ENCODE results near the gene MAGI2.

MAGI2 gene

GRCh38 chr7:78677391-78677790 lies 776.1 kb downstream of the MAGI2 start:
- H3K9me2 ChIP-seq (replicated peaks; ENCODE audit: low read depth, low read length): no peaks in the 10 kb centered on the region
- no peaks in the 10 kb centered on the region for H3K27me3 ChIP-seq (ENCODE audit: insufficient read depth, low read length, poor library complexity, severe bottlenecking)
- H4K20me1 ChIP-seq (ENCODE audit: insufficient read depth, low read length, poor library complexity, severe bottlenecking): no peaks in the 10 kb centered on the region
- no peak overlapping the region for H3K4me2 ChIP-seq (ENCODE audit: low read depth, low read length, poor library complexity, severe bottlenecking)
- no peak overlapping the region for H2AFZ ChIP-seq (ENCODE audit: low read length)
- H3K79me2 ChIP-seq (ENCODE audit: insufficient read depth, low read length): no peaks in the 10 kb centered on the region
- no peak overlapping the region for H3K9ac ChIP-seq (ENCODE audit: low read depth, low read length, poor library complexity, severe bottlenecking)
- no peaks in the 10 kb centered on the region for H3K9me3 ChIP-seq (ENCODE audit: insufficient read depth, low read depth, low read length)
- H3K4me3 ChIP-seq (ENCODE audit: low read length, poor library complexity, severe bottlenecking): no peak overlapping the region
- no peaks in the 10 kb centered on the region for H3F3A ChIP-seq (ENCODE audit: low read depth)
- TF ChIP-seq CTCF (conservative IDR thresholded peaks at IDR 0.05; ENCODE audit: low read length) (no peak), EZH2phosphoT487 (IDR thresholded peaks at IDR 0.05; ENCODE audit: borderline replicate concordance) (no peak)
- H3K36me3 ChIP-seq (ENCODE audit: insufficient read depth, low read length): no peaks in the 10 kb centered on the region
- H3K4me1 ChIP-seq (ENCODE audit: insufficient read depth, low read length, poor library complexity, severe bottlenecking): no peaks in the 10 kb centered on the region

- Histone ChIP-seq H3K9me2 (replicated peaks; ENCODE audit: low read depth, low read length) (no peaks in the 10 kb centered on the region), H3K79me2 (ENCODE audit: insufficient read depth, low read length) (no peaks in the 10 kb centered on the region), H3F3A (ENCODE audit: low read depth) (no peaks in the 10 kb centered on the region), H3K4me1 (ENCODE audit: insufficient read depth, low read length, poor library complexity, severe bottlenecking) (no peaks in the 10 kb centered on the region), H3K4me3 (ENCODE audit: low read length, poor library complexity, severe bottlenecking) (no peak overlapping the region), H4K20me1 (ENCODE audit: insufficient read depth, low read length, poor library complexity, severe bottlenecking) (no peaks in the 10 kb centered on the region), H3K9ac (ENCODE audit: low read depth, low read length, poor library complexity, severe bottlenecking) (no peak overlapping the region), H3K27me3 (ENCODE audit: insufficient read depth, low read length, poor library complexity, severe bottlenecking) (no peaks in the 10 kb centered on the region), H3K36me3 (ENCODE audit: insufficient read depth, low read length) (no peaks in the 10 kb centered on the region), H3K9me3 (ENCODE audit: insufficient read depth, low read depth, low read length) (no peaks in the 10 kb centered on the region), H2AFZ (ENCODE audit: low read length) (no peak overlapping the region), H3K4me2 (ENCODE audit: low read depth, low read length, poor library complexity, severe bottlenecking) (no peak overlapping the region)
- TF ChIP-seq CTCF (conservative IDR thresholded peaks at IDR 0.05; ENCODE audit: low read length) (no peak), EZH2phosphoT487 (IDR thresholded peaks at IDR 0.05; ENCODE audit: borderline replicate concordance) (no peak)
These were observed 778.0 kb downstream of the MAGI2 start for GRCh38 chr7:78675511-78675910.

- H3K4me1 ChIP-seq (ENCODE audit: insufficient read depth, low read length, poor library complexity, severe bottlenecking): no peaks in the 10 kb centered on the region
These were observed 780.2 kb downstream of the MAGI2 start for GRCh38 chr7:78673272-78673671.

More at GRCh38 chr7:78673272-78673671, 780.2 kb downstream of the MAGI2 start:
- Histone ChIP-seq H3K9ac (ENCODE audit: low read depth, low read length, poor library complexity, severe bottlenecking) (no peak overlapping the region), H3F3A (ENCODE audit: low read depth) (no peaks in the 10 kb centered on the region), H3K4me2 (ENCODE audit: low read depth, low read length, poor library complexity, severe bottlenecking) (no peak overlapping the region), H4K20me1 (ENCODE audit: insufficient read depth, low read length, poor library complexity, severe bottlenecking) (no peaks in the 10 kb centered on the region), H2AFZ (ENCODE audit: low read length) (no peak overlapping the region), H3K36me3 (ENCODE audit: insufficient read depth, low read length) (no peaks in the 10 kb centered on the region), H3K9me3 (ENCODE audit: insufficient read depth, low read depth, low read length) (no peaks in the 10 kb centered on the region), H3K4me3 (ENCODE audit: low read length, poor library complexity, severe bottlenecking) (no peak overlapping the region), H3K9me2 (replicated peaks; ENCODE audit: low read depth, low read length) (no peaks in the 10 kb centered on the region), H3K27me3 (ENCODE audit: insufficient read depth, low read length, poor library complexity, severe bottlenecking) (no peaks in the 10 kb centered on the region), H3K79me2 (ENCODE audit: insufficient read depth, low read length) (no peaks in the 10 kb centered on the region)
- TF ChIP-seq CTCF (conservative IDR thresholded peaks at IDR 0.05; ENCODE audit: low read length) (no peak), EZH2phosphoT487 (IDR thresholded peaks at IDR 0.05; ENCODE audit: borderline replicate concordance) (no peak)

Measured in Loucy (cell line).